NB4 (cell line): ENCODE data around the gene TOE1.

Experiments used
- CTCF ChIP-seq: IDR thresholded peaks from one replicate; pipeline ENCODE4 v1.5.1; 2012; ENCODE audit warnings: low read depth, low read length
- POLR2A ChIP-seq: IDR thresholded peaks from 2 replicates; pipeline ENCODE4 v1.6.1; 2011; ENCODE audit warnings: mild to moderate bottlenecking; ENCODE audit not compliant: insufficient read length; ENCODE audit errors: extremely low read depth

GRCh38 chr1:45300669-45300997, 39.3 kb upstream of the TOE1 start:
- TF ChIP-seq CTCF (no peak), POLR2A (no peak)
